Measurements from ENCODE around the gene GABRA4.

The GABRA4 gene

DNA sequence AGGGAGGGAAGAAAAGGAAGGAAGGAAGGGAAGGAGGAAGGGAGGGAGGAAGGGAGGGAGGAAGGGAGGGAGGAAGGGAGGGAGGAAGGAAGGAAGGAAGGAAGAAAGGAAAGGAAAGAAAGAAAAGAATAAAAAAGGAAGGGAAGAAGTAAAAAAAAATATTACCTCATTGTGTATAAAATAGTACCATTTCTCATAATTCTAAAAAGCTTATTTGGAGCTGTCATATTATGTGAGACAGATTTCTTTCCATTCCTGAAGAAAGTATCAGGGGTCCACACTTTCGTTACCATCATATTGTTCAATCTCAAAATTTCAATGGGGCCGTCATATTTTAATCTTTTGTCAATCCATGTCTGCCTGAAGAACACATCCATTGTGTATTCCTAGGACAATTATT lies 16.1 kb downstream of the GABRA4 start:
- DNase-seq: no peak

DNA sequence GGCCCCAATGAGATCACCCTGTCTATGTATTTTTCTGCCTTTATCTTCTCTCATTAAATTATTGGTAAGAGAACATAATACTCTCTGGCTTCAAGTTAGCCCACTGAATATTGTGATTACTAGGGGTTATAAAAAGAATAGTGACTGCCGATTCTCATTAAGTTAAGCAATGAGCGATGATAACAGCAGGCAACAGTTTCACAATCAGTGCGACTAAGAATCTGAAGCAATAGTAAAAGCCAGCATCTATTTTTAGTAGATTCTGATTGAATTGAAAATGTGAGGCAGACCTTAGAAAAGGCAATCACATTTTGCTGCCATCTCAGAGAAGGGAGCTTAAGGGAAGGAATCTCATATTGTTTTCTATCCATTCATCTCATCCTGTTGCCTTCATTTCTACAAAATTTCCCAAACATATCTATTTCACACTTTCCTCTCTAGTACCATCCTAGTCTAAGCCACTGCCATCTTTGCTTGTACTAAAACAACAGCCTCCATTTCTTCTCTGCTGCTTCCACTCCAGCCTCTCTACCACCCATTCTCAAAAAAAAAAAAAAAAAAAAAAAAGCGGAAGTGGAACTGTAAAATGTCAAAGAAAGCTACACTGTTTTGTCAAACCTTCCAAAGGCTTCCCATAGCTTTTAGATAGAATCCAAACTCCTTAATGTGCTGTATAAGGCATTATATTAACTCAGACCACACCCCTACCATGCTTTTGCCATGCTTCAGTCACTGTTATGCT lies 17.4 kb downstream of the GABRA4 start:
- no peak for DNase-seq

DNA sequence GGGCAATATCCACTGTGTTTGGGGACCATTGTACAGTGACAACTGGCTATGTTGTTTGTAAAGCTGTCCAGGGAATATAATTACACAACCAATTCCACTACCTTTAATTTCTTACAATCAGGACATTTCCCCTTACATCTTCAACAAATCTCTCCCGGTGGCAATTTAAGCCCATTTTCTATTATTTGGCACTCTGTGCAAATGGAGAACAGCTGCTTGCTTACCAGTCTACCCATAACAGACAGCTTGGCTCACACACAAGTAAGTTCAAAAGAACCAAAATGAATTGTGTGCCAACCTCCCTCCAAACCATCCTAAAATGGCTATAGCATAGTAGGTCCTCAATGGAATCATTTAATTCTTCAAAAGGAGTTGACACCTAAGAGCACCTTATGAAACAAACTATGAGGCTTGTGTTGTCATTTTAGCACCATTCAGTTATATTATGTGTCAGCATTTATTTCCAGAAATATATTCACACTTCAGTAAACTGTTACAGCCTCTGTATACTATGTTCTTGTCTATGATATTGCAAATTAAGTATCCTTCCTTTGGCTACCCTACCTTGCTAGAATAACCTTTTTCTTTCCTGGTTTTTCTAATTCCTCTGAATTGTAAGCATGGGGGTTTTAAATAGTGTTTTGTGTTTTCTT lies 18.4 kb downstream of the GABRA4 start:
- no peak for DNase-seq

DNA sequence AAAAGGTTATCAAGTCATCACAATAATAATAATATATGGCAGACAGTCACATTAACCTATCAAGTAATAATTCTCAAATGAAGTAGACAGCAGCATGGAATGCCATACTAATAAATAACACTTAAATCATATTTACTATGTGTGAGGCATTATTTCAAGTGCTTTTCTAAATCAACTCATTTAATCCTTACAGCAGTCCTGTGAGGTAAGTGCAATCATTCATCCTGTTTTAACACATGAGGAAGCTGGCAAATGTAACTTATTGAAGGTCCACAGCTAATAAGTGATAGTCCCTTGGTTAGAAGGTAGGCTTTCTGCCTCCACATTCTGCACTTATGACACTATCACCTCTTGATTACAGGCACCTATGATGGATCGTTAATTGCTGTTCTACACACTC lies 24.5 kb downstream of the GABRA4 start:
- no peak for DNase-seq

GRCh38 chr4:46967631-46968030 lies 25.8 kb downstream of the GABRA4 start:
- no peak for DNase-seq

GRCh38 chr4:46958742-46959488 lies 34.5 kb downstream of the GABRA4 start:
- no peak for DNase-seq

DNA sequence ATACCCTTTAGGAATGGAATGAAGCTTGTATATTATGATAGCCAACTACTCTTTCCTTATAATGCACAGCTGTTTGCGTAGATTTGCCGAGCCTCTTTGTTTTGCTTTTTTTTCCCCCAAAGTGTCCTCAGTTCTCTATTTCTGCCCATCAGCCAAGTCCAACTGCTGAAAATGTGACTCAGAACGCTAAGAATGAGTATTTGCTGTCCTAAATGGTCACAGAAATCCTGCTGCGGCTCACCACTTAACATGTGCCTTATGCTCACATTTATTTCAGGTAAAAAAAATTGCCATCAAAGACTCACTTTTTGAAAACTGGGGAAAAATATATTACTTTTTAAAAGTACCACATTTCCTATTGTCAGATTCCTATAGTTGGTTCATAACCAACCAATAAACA lies 36.9 kb downstream of the GABRA4 start:
- no peak for DNase-seq

- DNase-seq: no peak
These were observed 37.8 kb downstream of the GABRA4 start for GRCh38 chr4:46955601-46956000.

GRCh38 chr4:46954643-46955042 lies 38.7 kb downstream of the GABRA4 start:
- DNase-seq: no peak

DNA sequence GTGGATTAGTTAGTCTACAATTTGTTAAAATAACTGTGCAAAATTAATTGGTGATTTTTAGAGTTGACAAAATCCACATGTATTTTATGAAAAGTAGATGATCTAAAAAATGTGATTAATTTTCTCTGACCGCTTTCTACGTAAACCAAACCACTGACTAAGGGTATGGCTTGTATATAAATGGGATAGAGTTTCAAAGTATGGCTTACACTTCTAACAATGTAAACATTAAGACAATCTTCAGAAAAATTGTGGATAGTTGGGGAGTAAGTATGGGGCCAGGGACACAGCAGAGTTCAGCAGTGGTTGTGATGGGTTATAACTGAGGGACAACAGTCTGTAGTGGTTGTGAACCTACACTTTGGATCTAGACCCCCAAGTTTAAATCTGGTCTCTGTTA lies 39.8 kb downstream of the GABRA4 start:
- no peak for DNase-seq

GRCh38 chr4:46952451-46952850 lies 40.9 kb downstream of the GABRA4 start:
- no peak for DNase-seq

DNA sequence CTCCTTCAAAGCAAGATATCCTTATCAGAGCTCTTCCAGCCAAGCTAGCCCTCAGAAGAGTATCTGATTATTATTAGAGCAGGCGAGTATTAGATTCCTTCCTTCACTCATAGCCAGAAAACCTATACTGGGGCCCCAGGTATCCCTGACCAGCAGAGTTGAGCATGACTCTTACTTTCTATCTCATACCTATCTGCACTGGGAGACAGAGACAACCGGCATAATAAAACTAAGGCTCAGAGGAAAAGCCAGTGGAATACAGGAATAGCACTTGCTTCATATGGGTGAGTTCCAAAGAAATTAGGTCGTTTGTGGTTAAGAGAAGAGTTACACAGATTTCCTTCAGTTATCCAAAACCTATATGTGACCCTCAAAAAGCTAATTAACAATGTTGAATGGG lies 42.6 kb downstream of the GABRA4 start:
- DNase-seq: no peak

DNA sequence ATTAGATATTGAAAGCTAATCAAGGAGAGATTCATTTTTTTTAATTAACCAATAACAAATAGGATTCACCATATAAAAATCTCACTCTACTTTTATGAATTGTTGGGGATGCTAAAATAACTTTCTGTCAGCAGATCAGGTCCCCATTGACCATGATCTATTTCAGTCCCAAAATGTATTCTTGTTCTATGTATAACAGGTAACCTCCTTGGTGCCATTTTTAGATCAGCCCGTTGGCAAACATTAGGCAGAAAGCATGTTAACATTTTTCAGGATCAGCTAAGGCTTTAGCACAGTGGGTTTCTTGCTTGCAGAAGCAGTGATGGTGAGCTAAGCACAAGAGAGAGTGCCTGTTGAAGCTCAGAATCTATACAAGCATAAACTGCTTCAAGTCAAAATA lies 43.6 kb downstream of the GABRA4 start:
- DNase-seq: no peak

DNA sequence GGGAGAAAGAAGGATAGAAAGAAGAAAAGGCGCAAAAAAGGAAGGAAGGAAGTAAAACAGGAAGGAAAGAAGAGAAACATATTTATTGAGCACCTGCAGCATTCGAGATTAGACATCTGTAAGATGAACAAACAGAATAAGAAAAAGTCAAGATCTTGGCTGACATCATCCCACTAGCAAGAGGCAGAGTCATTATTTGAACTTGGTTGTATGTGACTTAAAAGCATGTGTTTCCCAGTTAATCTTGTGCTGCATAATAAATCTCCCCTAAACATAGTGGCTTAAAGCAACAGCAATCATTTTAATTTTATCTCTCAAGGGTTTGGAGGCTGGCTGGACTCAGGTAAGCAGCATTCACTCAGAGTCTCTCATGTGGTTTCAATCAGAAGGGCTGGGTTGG lies 45.8 kb downstream of the GABRA4 start:
- DNase-seq: no peak

DNA sequence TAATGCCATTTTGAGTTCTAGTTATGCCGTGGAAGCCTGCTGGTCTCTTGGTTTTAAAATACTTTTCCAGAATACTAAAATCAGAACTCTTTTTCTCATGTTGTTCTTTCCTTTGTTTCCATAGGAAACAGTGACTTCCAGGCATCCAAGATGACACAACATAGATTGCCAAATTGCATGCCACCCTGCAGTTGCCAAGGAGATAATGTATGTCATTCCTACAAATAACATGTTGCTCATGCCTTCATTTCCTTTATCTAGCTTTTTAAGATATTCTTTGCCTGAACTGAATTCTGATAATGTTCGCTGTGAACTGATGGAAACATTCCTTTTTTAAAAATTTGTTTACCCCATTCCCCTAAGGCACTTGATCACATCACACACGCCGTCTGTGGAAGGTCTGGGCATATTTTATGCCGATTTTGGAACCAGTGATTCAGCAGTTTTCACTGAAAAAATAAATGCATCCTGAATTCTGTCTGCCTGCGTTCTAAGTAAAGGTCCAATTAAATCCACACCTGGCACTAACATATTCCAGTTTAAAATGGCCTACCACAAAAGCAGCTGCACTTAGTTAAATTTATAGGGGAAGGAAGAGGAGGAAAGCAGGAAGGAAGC lies 46.4 kb downstream of the GABRA4 start:
- DNase-seq: no peak

DNA sequence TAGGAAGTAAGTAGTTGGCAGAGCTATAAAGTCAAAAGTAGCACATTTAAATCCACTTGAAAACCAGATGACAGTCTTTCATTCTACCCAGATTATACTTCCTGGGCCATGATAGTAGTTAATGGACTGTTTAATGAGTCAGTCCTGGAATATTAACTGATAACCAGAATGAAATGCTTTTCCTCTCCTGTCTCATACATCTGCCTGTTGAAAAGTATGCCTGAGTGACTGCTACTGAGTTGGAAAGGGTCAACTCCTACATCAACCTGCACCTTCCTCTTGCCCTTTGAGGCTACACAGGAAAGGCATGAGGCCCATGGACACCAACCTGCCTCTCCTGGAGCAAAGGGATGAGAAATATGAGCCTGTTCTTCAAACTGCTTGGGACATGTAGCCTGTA lies 48.3 kb downstream of the GABRA4 start:
- DNase-seq: no peak

GRCh38 chr4:46944345-46944744 lies 49.0 kb downstream of the GABRA4 start:
- DNase-seq: no peak

DNA sequence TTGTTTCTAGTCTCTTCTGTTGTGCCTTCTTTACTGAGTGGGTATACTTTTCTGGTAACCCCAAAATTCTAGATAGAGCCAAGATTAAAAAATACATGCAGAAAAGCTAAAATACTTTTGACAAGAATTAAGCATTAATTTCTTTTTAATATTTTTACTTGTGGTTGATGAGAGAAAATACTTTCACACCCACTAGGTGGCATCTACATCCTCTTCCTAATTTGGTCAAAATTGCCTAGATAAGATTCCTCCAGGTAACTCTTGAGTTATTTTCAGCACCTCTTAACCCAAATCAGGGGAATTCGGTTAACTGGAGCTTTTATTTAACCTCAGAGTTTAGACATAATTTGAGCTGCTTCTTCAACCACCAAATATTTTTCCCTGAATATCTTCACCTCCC lies 55.9 kb downstream of the GABRA4 start:
- no peak for DNase-seq

- DNase-seq: no peak
These were observed 58.7 kb downstream of the GABRA4 start for GRCh38 chr4:46934726-46935125.

DNA sequence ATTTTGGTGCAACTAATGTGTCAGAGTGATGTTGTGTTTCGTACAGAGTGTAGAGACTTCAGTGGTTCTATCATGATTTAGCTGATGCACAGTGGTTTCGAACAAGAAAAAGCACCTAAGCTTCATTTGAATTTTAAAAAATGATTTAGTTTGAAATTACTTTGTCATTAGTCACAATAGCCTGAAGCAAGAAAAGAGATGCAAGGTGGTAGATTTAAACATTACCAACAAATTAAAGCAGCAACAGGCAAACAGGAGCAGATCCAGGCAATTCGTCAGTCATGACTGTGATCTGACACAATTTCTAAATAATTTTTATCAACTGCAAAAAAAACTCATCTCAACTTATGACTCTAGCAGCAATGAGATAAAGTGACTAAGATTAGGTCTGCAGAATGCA lies 59.7 kb downstream of the GABRA4 start:
- DNase-seq: no peak

GRCh38 chr4:46931981-46932380 lies 61.4 kb downstream of the GABRA4 start:
- DNase-seq: peak; percentile 56

GRCh38 chr4:46930891-46931290 lies 62.5 kb downstream of the GABRA4 start:
- DNase-seq: no peak

DNA sequence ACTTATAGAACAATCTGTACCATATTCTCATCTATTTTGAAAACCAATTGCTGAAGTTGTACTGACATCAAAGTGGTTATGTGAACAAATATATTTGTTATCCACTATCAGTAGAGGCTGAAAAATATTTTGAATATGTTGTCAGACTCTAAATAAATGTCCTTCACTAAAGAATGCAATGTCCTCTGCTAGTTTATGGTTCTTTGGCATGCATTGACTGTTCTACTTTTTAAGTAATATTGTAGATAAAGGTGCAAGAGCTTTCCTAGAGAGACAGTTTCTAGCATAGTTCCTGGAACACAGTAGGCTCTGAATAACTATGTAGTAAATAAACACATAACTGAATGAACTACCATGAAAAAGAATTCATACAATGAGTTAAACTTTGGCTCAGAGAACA lies 66.2 kb downstream of the GABRA4 start:
- DNase-seq: no peak

Measured in islet precursor cell (in vitro differentiated cells).